Mesendoderm (in vitro differentiated cells): ENCODE data around the gene CENPP.

Experiments used
- DNase-seq: peaks from one replicate; pipeline ENCODE4 v3.0.0; 2013
- H2AK5ac ChIP-seq: 2 replicates; pipeline ENCODE4 v1.6.1; 2013; ENCODE audit warnings: low read length, inconsistent platforms
- H2BK120ac ChIP-seq: 2 replicates; pipeline ENCODE4 v1.6.1; 2013; ENCODE audit warnings: low read depth, mild to moderate bottlenecking, low read length, moderate library complexity, mixed read lengths
- H2BK15ac ChIP-seq: replicated peaks from 2 replicates; pipeline ENCODE4 v1.6.1; 2013; ENCODE audit warnings: low read depth, mild to moderate bottlenecking, moderate library complexity
- H2BK5ac ChIP-seq: 2 replicates; pipeline ENCODE4 v1.6.1; 2013; ENCODE audit warnings: low read length, inconsistent platforms
- H3K18ac ChIP-seq: 2 replicates; pipeline ENCODE4 v1.6.1; 2013; ENCODE audit warnings: mild to moderate bottlenecking, low read length, mixed read lengths
- H3K23ac ChIP-seq: one replicate; pipeline ENCODE4 v1.6.1; 2013; ENCODE audit warnings: low read length
- H3K27ac ChIP-seq: 2 replicates; pipeline ENCODE4 v1.5.1; 2013; ENCODE audit warnings: low read depth, mild to moderate bottlenecking, inconsistent platforms, low read length, moderate library complexity
- H3K27me3 ChIP-seq: 2 replicates; pipeline ENCODE4 v1.6.1; 2013; ENCODE audit warnings: low read length, control low read depth, mild to moderate bottlenecking, inconsistent platforms; ENCODE audit not compliant: insufficient read depth, poor library complexity
- H3K36me3 ChIP-seq: 2 replicates; pipeline ENCODE4 v1.6.1; 2013; ENCODE audit warnings: low read length, inconsistent platforms; ENCODE audit not compliant: control insufficient read depth, insufficient read depth
- H3K4ac ChIP-seq: one replicate; pipeline ENCODE4 v1.6.1; 2013; ENCODE audit warnings: low read depth, mild to moderate bottlenecking, low read length, moderate library complexity
- H3K4me1 ChIP-seq: 2 replicates; pipeline ENCODE4 v1.6.1; 2013; ENCODE audit warnings: low read depth, low read length, inconsistent platforms; ENCODE audit not compliant: control insufficient read depth
- H3K4me2 ChIP-seq: 2 replicates; pipeline ENCODE4 v1.6.1; 2013; ENCODE audit warnings: low read length
- H3K4me3 ChIP-seq: 2 replicates; pipeline ENCODE4 v1.5.1; 2013; ENCODE audit warnings: mild to moderate bottlenecking, low read length
- H3K56ac ChIP-seq: one replicate; pipeline ENCODE4 v1.6.1; 2013; ENCODE audit warnings: low read length
- H3K79me1 ChIP-seq: 2 replicates; pipeline ENCODE4 v1.6.1; 2013; ENCODE audit warnings: low read length, inconsistent platforms
- H3K79me2 ChIP-seq: 2 replicates; pipeline ENCODE4 v1.6.1; 2013; ENCODE audit warnings: mild to moderate bottlenecking, low read length; ENCODE audit not compliant: control insufficient read depth, insufficient read depth
- H3K9ac ChIP-seq: 2 replicates; pipeline ENCODE4 v1.6.1; 2013; ENCODE audit warnings: low read length, inconsistent platforms
- H4K5ac ChIP-seq: one replicate; pipeline ENCODE4 v1.6.1; 2013; ENCODE audit warnings: low read length
- H4K8ac ChIP-seq: one replicate; pipeline ENCODE4 v1.6.1; 2013; ENCODE audit warnings: low read depth, mild to moderate bottlenecking, control low read depth, low read length, moderate library complexity
- WGBS: extraction: QIAGEN DNeasy Blood & Tissue Kit; methylation state at CpG from one replicate; pipeline ENCODE4 v1.1.7; 2013; ENCODE audit warnings: low lambda C conversion rate, missing lambda C conversion rate; ENCODE audit not compliant: insufficient coverage; ENCODE audit errors: extremely low coverage; 5-methylcytosine and 5-hydroxymethylcytosine counted together

Gene CENPP

DNA sequence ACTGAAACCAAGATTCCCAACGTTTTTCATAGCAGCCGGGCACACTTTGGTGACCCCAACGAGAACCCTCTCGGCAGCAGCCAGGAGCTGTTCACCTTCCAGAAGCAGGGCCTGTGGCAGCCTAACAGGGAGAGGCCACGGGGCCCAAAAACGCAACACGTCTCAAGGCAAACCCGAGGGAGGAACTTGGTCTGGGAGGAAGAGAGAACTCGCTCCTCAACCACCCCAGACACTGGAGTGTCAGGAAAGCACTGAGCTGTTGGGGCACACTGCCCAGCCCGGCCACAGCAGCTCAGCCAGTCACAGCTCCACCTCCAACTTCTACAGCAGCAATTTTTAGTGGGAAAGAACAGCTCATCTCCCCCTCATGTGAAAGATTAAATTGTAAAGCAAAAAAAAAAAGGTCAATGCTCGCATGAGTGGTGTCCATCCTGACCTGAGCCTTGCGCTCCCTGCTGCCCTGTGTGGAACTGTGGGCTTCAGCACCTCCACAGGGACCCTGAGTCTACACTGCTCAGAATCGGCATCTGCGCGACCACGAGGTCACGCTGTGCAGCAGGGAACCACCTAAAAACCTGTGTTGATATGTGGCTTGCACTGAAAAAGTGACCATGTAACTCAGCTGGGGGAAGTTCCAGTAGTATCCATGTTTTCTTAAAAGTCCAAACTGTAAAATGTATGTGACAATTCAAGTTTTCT, 289.2 kb downstream of the CENPP start:
- Histone ChIP-seq H3K4me1 (no peaks in the 10 kb centered on the region), H3K9ac (no peak overlapping the region), H3K79me2 (no peaks in the 10 kb centered on the region), H3K27ac (no peak overlapping the region), H4K5ac (no peak overlapping the region), H4K8ac (no peak overlapping the region), H3K79me1 (no peaks in the 10 kb centered on the region), H3K18ac (no peak overlapping the region), H3K36me3 (peaks cover under 1% of the 10 kb centered on the region), H3K23ac (no peak overlapping the region), H3K4ac (no peak overlapping the region), H3K4me3 (no peak overlapping the region), H2BK15ac (no peak overlapping the region), H3K56ac (no peak overlapping the region), H3K4me2 (no peak overlapping the region), H3K27me3 (no peaks in the 10 kb centered on the region), H2BK120ac (no peak overlapping the region), H2BK5ac (no peak overlapping the region), H2AK5ac (no peak overlapping the region)
- no CpG with 5 or more reads among the region's 17 CpGs for WGBS
- DNase-seq: no peak

DNA sequence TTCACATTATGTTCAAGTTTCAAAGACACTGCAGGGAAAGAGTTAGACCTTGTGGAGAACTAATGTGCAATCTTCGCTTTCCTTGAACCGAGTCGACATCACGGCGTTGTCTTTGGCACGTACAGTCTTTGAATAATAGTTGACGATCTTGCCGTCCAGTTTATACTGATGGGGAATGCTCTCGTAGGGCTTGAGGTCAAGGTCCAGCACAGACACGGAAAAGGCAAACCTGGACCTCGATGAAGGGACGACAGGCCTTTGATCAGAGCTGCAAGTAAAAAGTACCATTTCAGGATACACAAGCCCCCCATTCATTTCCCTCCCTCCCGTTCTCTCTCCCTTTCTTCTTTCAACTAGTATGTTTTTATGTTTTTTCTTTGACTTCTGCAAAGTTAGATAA, 290.0 kb downstream of the CENPP start:
- Histone ChIP-seq H3K4me2 (no peak overlapping the region), H3K27me3 (no peaks in the 10 kb centered on the region), H3K79me1 (no peaks in the 10 kb centered on the region), H3K4me1 (no peaks in the 10 kb centered on the region), H4K8ac (no peak overlapping the region), H3K18ac (no peak overlapping the region), H4K5ac (no peak overlapping the region), H3K9ac (no peak overlapping the region), H3K4ac (no peak overlapping the region), H2BK15ac (no peak overlapping the region), H3K36me3 (peaks cover 3% of the 10 kb centered on the region), H3K56ac (no peak overlapping the region), H2AK5ac (no peak overlapping the region), H2BK5ac (no peak overlapping the region), H2BK120ac (no peak overlapping the region), H3K4me3 (no peak overlapping the region), H3K79me2 (no peaks in the 10 kb centered on the region), H3K23ac (no peak overlapping the region), H3K27ac (no peak overlapping the region)
- DNase-seq: no peak
- no CpG with 5 or more reads among the region's 13 CpGs for WGBS

DNA sequence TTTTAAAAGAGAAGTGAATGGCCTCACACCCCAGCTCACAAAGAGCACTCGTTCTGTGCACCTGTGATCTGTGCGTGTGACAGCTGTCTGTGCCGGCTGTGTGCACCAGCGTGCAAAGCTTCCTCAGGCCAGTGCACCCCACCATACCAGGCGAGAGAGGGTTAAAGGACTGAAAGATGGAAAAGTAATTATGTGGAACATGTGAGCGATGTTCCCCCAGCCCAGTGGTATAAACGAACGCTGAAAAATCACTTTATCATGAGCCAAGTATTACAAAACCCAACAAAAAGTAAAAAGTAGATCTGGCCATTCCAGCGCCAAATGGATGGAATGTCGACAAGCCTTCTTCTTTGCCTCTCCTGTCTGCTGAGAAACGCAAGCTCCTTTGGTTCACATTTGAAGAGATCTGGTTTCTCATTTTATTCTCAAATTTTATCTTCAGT, 290.5 kb downstream of the CENPP start:
- H3K4me1 ChIP-seq: no peaks in the 10 kb centered on the region
- peaks cover 3% of the 10 kb centered on the region for H3K36me3 ChIP-seq
- no peak overlapping the region for H2AK5ac ChIP-seq
- H3K27ac ChIP-seq: no peak overlapping the region
- no peak overlapping the region for H3K4ac ChIP-seq
- no peak overlapping the region for H2BK15ac ChIP-seq
- no peak overlapping the region for H4K8ac ChIP-seq
- no peak overlapping the region for H3K9ac ChIP-seq
- H3K79me1 ChIP-seq: no peaks in the 10 kb centered on the region
- H4K5ac ChIP-seq: no peak overlapping the region
- H2BK120ac ChIP-seq: no peak overlapping the region
- no peak overlapping the region for H3K4me2 ChIP-seq
- DNase-seq: no peak
- no peak overlapping the region for H3K4me3 ChIP-seq
- H3K79me2 ChIP-seq: no peaks in the 10 kb centered on the region
- no peak overlapping the region for H2BK5ac ChIP-seq
- H3K27me3 ChIP-seq: no peaks in the 10 kb centered on the region
- H3K56ac ChIP-seq: no peak overlapping the region
- no peak overlapping the region for H3K23ac ChIP-seq
- no CpG with 5 or more reads among the region's 11 CpGs for WGBS
- H3K18ac ChIP-seq: no peak overlapping the region

DNA sequence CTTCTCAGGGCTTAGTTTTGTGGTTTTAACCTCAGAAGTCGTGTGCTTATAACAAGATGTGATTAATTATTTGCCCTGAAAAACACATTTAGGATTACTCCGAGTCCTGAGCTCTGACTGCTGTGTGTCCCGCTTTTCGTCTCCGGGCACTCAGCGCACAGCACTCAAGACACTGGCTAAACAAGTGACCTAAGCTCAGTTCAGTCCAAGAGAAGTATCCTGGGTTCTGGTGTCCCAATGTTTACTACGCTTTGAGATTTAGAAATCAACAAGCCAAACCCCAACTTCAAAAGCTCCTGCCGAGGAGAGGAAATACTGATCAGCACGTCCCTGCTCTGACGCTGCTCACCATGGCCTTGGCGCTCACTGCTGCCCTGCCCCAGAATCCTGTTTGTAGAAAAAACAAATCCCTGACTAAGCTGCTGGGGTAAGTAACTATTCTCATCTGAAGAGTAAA, 290.9 kb downstream of the CENPP start:
- WGBS: no CpG with 5 or more reads among the region's 11 CpGs
- DNase-seq: no peak

DNA sequence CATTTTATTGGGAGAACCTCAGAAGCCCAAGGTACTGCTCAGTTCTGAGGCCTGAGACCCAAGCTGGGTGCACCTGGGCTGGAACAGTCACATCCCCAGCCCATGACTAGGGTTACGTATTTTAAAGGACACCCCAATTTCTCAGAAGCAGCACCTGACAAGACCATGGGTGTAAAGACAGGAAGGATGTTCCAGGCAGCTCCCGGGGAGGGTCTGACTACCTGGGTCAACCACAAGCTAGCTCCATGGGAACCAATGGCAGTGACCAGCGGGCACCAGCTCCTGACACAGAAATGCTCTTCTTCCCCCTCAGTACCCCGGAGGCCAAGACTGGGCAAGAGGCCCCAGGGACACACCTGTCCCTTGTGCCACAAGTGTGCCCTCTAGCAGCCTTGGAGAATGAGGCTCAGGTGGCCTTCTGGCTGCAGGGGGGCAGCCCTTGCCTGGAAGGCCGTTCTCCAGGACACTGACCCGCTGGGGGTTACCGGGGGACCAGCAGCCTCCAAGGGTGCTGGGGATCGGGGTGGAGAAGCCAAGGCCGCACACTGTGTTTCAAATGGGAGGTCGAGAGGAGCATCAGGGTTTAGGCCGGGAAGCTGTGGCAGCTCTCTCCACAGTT, 291.6 kb downstream of the CENPP start:
- no CpG with 5 or more reads among the region's 11 CpGs for WGBS
- H4K5ac ChIP-seq: no peak overlapping the region
- H3K36me3 ChIP-seq: peaks cover 3% of the 10 kb centered on the region
- H2AK5ac ChIP-seq: no peak overlapping the region
- no peak overlapping the region for H2BK15ac ChIP-seq
- H3K4ac ChIP-seq: no peak overlapping the region
- no peak overlapping the region for H3K18ac ChIP-seq
- no peak overlapping the region for H3K27ac ChIP-seq
- no peak for DNase-seq
- no peak overlapping the region for H4K8ac ChIP-seq
- no peaks in the 10 kb centered on the region for H3K79me1 ChIP-seq
- H2BK5ac ChIP-seq: no peak overlapping the region
- H3K9ac ChIP-seq: no peak overlapping the region
- H3K4me2 ChIP-seq: no peak overlapping the region
- H3K4me3 ChIP-seq: no peak overlapping the region
- no peak overlapping the region for H3K23ac ChIP-seq
- no peak overlapping the region for H3K56ac ChIP-seq
- no peaks in the 10 kb centered on the region for H3K4me1 ChIP-seq
- H2BK120ac ChIP-seq: no peak overlapping the region
- H3K27me3 ChIP-seq: no peaks in the 10 kb centered on the region
- no peaks in the 10 kb centered on the region for H3K79me2 ChIP-seq

More for the DNA sequence above, 290.9 kb downstream of the CENPP start:
- no peak overlapping the region for H3K4ac ChIP-seq
- no peak overlapping the region for H2BK15ac ChIP-seq
- no peak overlapping the region for H2AK5ac ChIP-seq
- no peak overlapping the region for H3K4me2 ChIP-seq
- no peaks in the 10 kb centered on the region for H3K27me3 ChIP-seq
- no peak overlapping the region for H2BK120ac ChIP-seq
- peaks cover 3% of the 10 kb centered on the region for H3K36me3 ChIP-seq
- no peak overlapping the region for H3K9ac ChIP-seq
- H3K79me2 ChIP-seq: no peaks in the 10 kb centered on the region
- H3K79me1 ChIP-seq: no peaks in the 10 kb centered on the region
- H2BK5ac ChIP-seq: no peak overlapping the region
- H3K56ac ChIP-seq: no peak overlapping the region
- no peak overlapping the region for H3K23ac ChIP-seq
- H4K5ac ChIP-seq: no peak overlapping the region
- H4K8ac ChIP-seq: no peak overlapping the region
- H3K4me3 ChIP-seq: no peak overlapping the region
- H3K4me1 ChIP-seq: no peaks in the 10 kb centered on the region
- no peak overlapping the region for H3K18ac ChIP-seq
- H3K27ac ChIP-seq: no peak overlapping the region
